Glutamatergic neuron (in vitro differentiated cells): Measurements from ENCODE around the gene CERS5. TPM values are rescaled to one million over a fixed set of nuclear protein-coding genes. Genes with fewer than 3 reads are reported as not detected.

ENCODE experiments used
- DNase-seq: peaks from one replicate; pipeline ENCODE4 v3.0.0; 2022
- H3K27ac Mint-ChIP-seq: one replicate; pipeline ENCODE4 v1.8.0; 2020; ENCODE audit warnings: mild to moderate bottlenecking, mixed read lengths, inconsistent platforms; ENCODE audit not compliant: unreplicated experiment
- H3K27me3 Mint-ChIP-seq: one replicate; pipeline ENCODE4 v1.8.0; 2020; ENCODE audit warnings: mild to moderate bottlenecking, moderate library complexity, mixed read lengths, inconsistent platforms; ENCODE audit not compliant: unreplicated experiment
- H3K36me3 Mint-ChIP-seq: one replicate; pipeline ENCODE4 v1.8.0; 2020; ENCODE audit warnings: mild to moderate bottlenecking, mixed read lengths, inconsistent platforms; ENCODE audit not compliant: unreplicated experiment
- H3K4me1 Mint-ChIP-seq: one replicate; pipeline ENCODE4 v1.8.0; 2020; ENCODE audit warnings: mild to moderate bottlenecking, low read depth, mixed read lengths, inconsistent platforms; ENCODE audit not compliant: unreplicated experiment
- H3K4me3 Mint-ChIP-seq: one replicate; pipeline ENCODE4 v1.8.0; 2020; ENCODE audit warnings: mild to moderate bottlenecking, mixed read lengths, inconsistent platforms; ENCODE audit not compliant: unreplicated experiment
- H3K9me3 Mint-ChIP-seq: one replicate; pipeline ENCODE4 v1.8.0; 2020; ENCODE audit warnings: mild to moderate bottlenecking, moderate library complexity, mixed read lengths, inconsistent platforms; ENCODE audit not compliant: unreplicated experiment
- total RNA-seq: library from RNA; stranded (reverse); fragmentation: NEBNext Ultra II Directional; extraction: Animal tissue kit (Norgen Biotek cat#: 25700); gene quantifications from one replicate; pipeline ENCODE4 v1.2.1, GENCODE V29; 2021; ENCODE audit not compliant: unreplicated experiment
- TF ChIP-seq, protein P1 (sequence below): fragments of 200-600 bp; sonication (generic); IDR thresholded peaks from one replicate; pipeline ENCODE4 v1.5.0; 2021; ENCODE audit not compliant: partially characterized antibody, unreplicated experiment

The CERS5 gene
- total RNA-seq, 1 donor from 2014 or later, result 125 TPM

GRCh38 chr12:50192908-50193307 lies 25.7 kb upstream of the CERS5 start:
- DNase-seq, result no peak
- H3K27ac Mint-ChIP-seq, result no peak overlapping the region
- TF ChIP-seq, protein P1, sequence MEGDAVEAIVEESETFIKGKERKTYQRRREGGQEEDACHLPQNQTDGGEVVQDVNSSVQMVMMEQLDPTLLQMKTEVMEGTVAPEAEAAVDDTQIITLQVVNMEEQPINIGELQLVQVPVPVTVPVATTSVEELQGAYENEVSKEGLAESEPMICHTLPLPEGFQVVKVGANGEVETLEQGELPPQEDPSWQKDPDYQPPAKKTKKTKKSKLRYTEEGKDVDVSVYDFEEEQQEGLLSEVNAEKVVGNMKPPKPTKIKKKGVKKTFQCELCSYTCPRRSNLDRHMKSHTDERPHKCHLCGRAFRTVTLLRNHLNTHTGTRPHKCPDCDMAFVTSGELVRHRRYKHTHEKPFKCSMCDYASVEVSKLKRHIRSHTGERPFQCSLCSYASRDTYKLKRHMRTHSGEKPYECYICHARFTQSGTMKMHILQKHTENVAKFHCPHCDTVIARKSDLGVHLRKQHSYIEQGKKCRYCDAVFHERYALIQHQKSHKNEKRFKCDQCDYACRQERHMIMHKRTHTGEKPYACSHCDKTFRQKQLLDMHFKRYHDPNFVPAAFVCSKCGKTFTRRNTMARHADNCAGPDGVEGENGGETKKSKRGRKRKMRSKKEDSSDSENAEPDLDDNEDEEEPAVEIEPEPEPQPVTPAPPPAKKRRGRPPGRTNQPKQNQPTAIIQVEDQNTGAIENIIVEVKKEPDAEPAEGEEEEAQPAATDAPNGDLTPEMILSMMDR, result no peak
- no peaks in the 10 kb centered on the region for H3K9me3 Mint-ChIP-seq
- peaks cover 4% of the 10 kb centered on the region for H3K4me1 Mint-ChIP-seq
- no peaks in the 10 kb centered on the region for H3K27me3 Mint-ChIP-seq
- no peak overlapping the region for H3K4me3 Mint-ChIP-seq
- no peaks in the 10 kb centered on the region for H3K36me3 Mint-ChIP-seq

- TF ChIP-seq, protein P1, result no peak
- Mint-ChIP-seq H3K27ac (no peak overlapping the region), H3K27me3 (no peaks in the 10 kb centered on the region), H3K4me1 (peaks cover 4% of the 10 kb centered on the region), H3K36me3 (no peaks in the 10 kb centered on the region), H3K9me3 (no peaks in the 10 kb centered on the region), H3K4me3 (no peak overlapping the region)
- no peak for DNase-seq
These were observed 25.1 kb upstream of the CERS5 start for GRCh38 chr12:50192236-50192635.

- H3K27me3 Mint-ChIP-seq, result no peaks in the 10 kb centered on the region
- TF ChIP-seq, protein P1, result no peak
- DNase-seq, result no peak
- no peaks in the 10 kb centered on the region for H3K9me3 Mint-ChIP-seq
- H3K4me3 Mint-ChIP-seq, result no peak overlapping the region
- peaks cover 9% of the 10 kb centered on the region for H3K4me1 Mint-ChIP-seq
- H3K36me3 Mint-ChIP-seq, result no peaks in the 10 kb centered on the region
- H3K27ac Mint-ChIP-seq, result no peak overlapping the region
These were observed 23.7 kb upstream of the CERS5 start for GRCh38 chr12:50190859-50191258.

- DNase-seq, result no peak
- H3K36me3 Mint-ChIP-seq, result no peaks in the 10 kb centered on the region
- no peak overlapping the region for H3K4me3 Mint-ChIP-seq
- TF ChIP-seq, protein P1, result no peak
- H3K27me3 Mint-ChIP-seq, result no peaks in the 10 kb centered on the region
- H3K4me1 Mint-ChIP-seq, result peaks cover 9% of the 10 kb centered on the region
- H3K27ac Mint-ChIP-seq, result no peak overlapping the region
- no peaks in the 10 kb centered on the region for H3K9me3 Mint-ChIP-seq
These were observed 21.9 kb upstream of the CERS5 start for GRCh38 chr12:50188875-50189575.

DNA sequence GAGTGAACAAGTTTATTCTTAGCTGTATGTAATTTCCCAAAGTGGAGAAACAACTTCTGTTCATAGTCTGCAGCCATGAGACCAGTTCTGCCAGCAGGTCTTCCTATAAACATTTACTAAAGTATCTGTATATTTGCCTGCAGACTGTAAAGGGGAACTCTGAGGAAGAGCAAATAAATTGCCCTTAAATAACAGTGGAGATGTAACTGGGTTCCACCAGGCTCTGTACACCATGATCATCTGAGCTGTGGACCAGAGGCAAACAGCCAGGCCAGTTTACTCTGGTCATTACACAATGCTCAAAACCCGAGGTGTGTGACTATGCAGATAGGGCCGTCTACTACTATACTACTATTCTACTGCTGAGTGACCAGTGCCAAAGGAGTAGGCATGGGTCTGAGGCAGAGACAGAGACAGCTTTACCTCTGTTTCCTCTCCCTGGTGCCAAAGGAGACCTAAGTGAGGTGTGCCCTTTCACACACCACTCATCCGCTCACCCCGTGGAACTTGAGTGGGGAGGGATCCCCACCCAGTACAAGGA lies 21.1 kb upstream of the CERS5 start:
- Mint-ChIP-seq H3K27me3 (no peaks in the 10 kb centered on the region), H3K36me3 (no peaks in the 10 kb centered on the region), H3K4me1 (peaks cover 9% of the 10 kb centered on the region), H3K9me3 (no peaks in the 10 kb centered on the region), H3K27ac (no peak overlapping the region), H3K4me3 (no peak overlapping the region)
- DNase-seq, result no peak
- TF ChIP-seq, protein P1, result no peak
